Lower lobe of right lung (tissue), 2 donors: ENCODE data around the gene SULF2. TPM values are rescaled to one million over a fixed set of nuclear protein-coding genes. Genes with fewer than 3 reads are reported as not detected.

Experiments
- ATAC-seq, 2 donors: fragments of 200-7000 bp; cut with Tn5 transposase; one replicate each; pipeline ENCODE4 v1.9.1; 2020 to 2022; ENCODE audit warnings: mild to moderate bottlenecking in 2 of 2, moderate library complexity in 2 of 2
- DNase-seq: peaks from one replicate; pipeline ENCODE4 v3.0.0-alpha.2; 2020
- H3K27ac ChIP-seq: fragments of 200-600 bp; one replicate; pipeline ENCODE4 v1.8.0; 2022
- H3K27me3 ChIP-seq: fragments of 200-600 bp; one replicate; pipeline ENCODE4 v1.8.0; 2022; ENCODE audit warnings: low read depth
- H3K36me3 ChIP-seq: fragments of 200-600 bp; one replicate; pipeline ENCODE4 v1.8.0; 2022; ENCODE audit warnings: mild to moderate bottlenecking
- H3K4me1 ChIP-seq: fragments of 200-600 bp; one replicate; pipeline ENCODE4 v1.8.0; 2022
- H3K4me3 ChIP-seq: fragments of 200-600 bp; one replicate; pipeline ENCODE4 v1.8.0; 2022; ENCODE audit warnings: mild to moderate bottlenecking
- H3K9me3 ChIP-seq: fragments of 200-600 bp; one replicate; pipeline ENCODE4 v1.8.0; 2022
- CTCF ChIP-seq: fragments of 200-600 bp; IDR thresholded peaks from one replicate; pipeline ENCODE4 v1.8.0; 2022; ENCODE audit warnings: antibody characterized with exemption, mild to moderate bottlenecking
- intact Hi-C: fragments of 100-400 bp; cut with DNase I; formaldehyde crosslinking; loops from one replicate; pipeline ENCODE4 v1.11.0; 2022
- total RNA-seq: library from RNA; stranded (reverse); fragmentation: NEBNext Ultra II Directional; extraction: Animal tissue kit (Norgen Biotek cat#: 25700); gene quantifications from one replicate; pipeline ENCODE4 v1.2.1, GENCODE V29; 2021
- donor health status: DM: no; HTN: yes; CAD: no; lungs with severe emphysema.

SULF2 gene
- total RNA-seq, 1 donor from 2014 or later: 34.6 TPM

- Histone ChIP-seq H3K4me3 (no peak overlapping the region), H3K27ac (no peak overlapping the region), H3K36me3 (no peaks in the 10 kb centered on the region), H3K9me3 (no peaks in the 10 kb centered on the region), H3K4me1 (peaks cover 10% of the 10 kb centered on the region), H3K27me3 (peaks cover 3% of the 10 kb centered on the region)
- ATAC-seq: no peak
- intact Hi-C loops: no loop called here
- TF ChIP-seq CTCF: no peak
- no peak for DNase-seq
Measured at GRCh38 chr20:47708953-47709833, 76.1 kb downstream of the SULF2 start.

GRCh38 chr20:47708140-47708807, 77.0 kb downstream of the SULF2 start:
- intact Hi-C loops: no loop called here
- DNase-seq (no peak), ATAC-seq (no peak)
- TF ChIP-seq CTCF: no peak
- Histone ChIP-seq H3K27me3 (peaks cover 3% of the 10 kb centered on the region), H3K27ac (no peak overlapping the region), H3K9me3 (no peaks in the 10 kb centered on the region), H3K4me1 (peaks cover 10% of the 10 kb centered on the region), H3K36me3 (no peaks in the 10 kb centered on the region), H3K4me3 (no peak overlapping the region)

- Histone ChIP-seq H3K27ac (no peak overlapping the region), H3K27me3 (peaks cover 3% of the 10 kb centered on the region), H3K9me3 (no peaks in the 10 kb centered on the region), H3K4me1 (peaks cover 10% of the 10 kb centered on the region), H3K4me3 (no peak overlapping the region), H3K36me3 (no peaks in the 10 kb centered on the region)
- TF ChIP-seq CTCF: no peak
- intact Hi-C loops: no loop called here
- DNase-seq (no peak), ATAC-seq (no peak)
Measured at GRCh38 chr20:47706345-47706744, 78.9 kb downstream of the SULF2 start.

- peaks cover 10% of the 10 kb centered on the region for H3K4me1 ChIP-seq
- intact Hi-C loops: no loop called here
- peaks cover 3% of the 10 kb centered on the region for H3K27me3 ChIP-seq
- no peaks in the 10 kb centered on the region for H3K36me3 ChIP-seq
- DNase-seq (no peak), ATAC-seq (no peak)
- no peak for TF ChIP-seq CTCF
- H3K9me3 ChIP-seq: no peaks in the 10 kb centered on the region
- no peak overlapping the region for H3K4me3 ChIP-seq
- no peak overlapping the region for H3K27ac ChIP-seq
Measured at GRCh38 chr20:47705497-47705856, 79.8 kb downstream of the SULF2 start.

- H3K27ac ChIP-seq: no peak overlapping the region
- DNase-seq: no peak
- peaks cover 10% of the 10 kb centered on the region for H3K4me1 ChIP-seq
- TF ChIP-seq CTCF: no peak
- H3K4me3 ChIP-seq: no peak overlapping the region
- no peaks in the 10 kb centered on the region for H3K9me3 ChIP-seq
- peaks cover 3% of the 10 kb centered on the region for H3K27me3 ChIP-seq
- no peaks in the 10 kb centered on the region for H3K36me3 ChIP-seq
- peak; percentile 23 to 33 for ATAC-seq
- intact Hi-C loops: no loop called here
Measured at GRCh38 chr20:47704746-47705496, 80.4 kb downstream of the SULF2 start.
